GM12891 (cell line): ENCODE measurements around the gene MDFI.

Experiments
- POLR2A ChIP-seq: IDR thresholded peaks from 2 replicates; pipeline ENCODE4 v1.6.1; 2011; ENCODE audit warnings: low read depth, low read length, control low read depth
- POLR2AphosphoS5 ChIP-seq: IDR thresholded peaks from 2 replicates; pipeline ENCODE4 v1.6.1; 2011; ENCODE audit warnings: low read depth, low read length, control low read depth
- SPI1 ChIP-seq: IDR thresholded peaks from 2 replicates; pipeline ENCODE4 v1.6.1; 2011; ENCODE audit warnings: low read depth, low read length, control low read depth
- TAF1 ChIP-seq: IDR thresholded peaks from 2 replicates; pipeline ENCODE4 v1.6.1; 2011; ENCODE audit warnings: low read depth, low read length, control low read depth

- no peak for TF ChIP-seq SPI1
- no peak for TF ChIP-seq POLR2A
- no peak for TF ChIP-seq TAF1
- TF ChIP-seq POLR2AphosphoS5, result no peak
These were observed 11.4 kb upstream of the MDFI start for GRCh38 chr6:41626917-41627316.
